Rectal smooth muscle tissue (tissue), 1 donor: ENCODE data around the gene SYNJ1.
"Not testable (repeated sequence)": the region's sequence is repeated elsewhere in the genome, so short reads cannot be mapped to it uniquely, and the experiment has no call there.

Experiments
- H3K27ac ChIP-seq: one replicate; pipeline ENCODE4 v1.7.0; 2013; ENCODE audit warnings: low read depth, low read length, inconsistent platforms
- H3K27me3 ChIP-seq: one replicate; pipeline ENCODE4 v1.7.0; 2013; ENCODE audit warnings: low read length; ENCODE audit not compliant: control insufficient read depth, insufficient read depth
- H3K36me3 ChIP-seq: one replicate; pipeline ENCODE4 v1.7.0; 2013; ENCODE audit warnings: low read length; ENCODE audit not compliant: control insufficient read depth, insufficient read depth
- H3K4me1 ChIP-seq: one replicate; pipeline ENCODE4 v1.7.0; 2013; ENCODE audit warnings: low read length; ENCODE audit not compliant: control insufficient read depth, insufficient read depth
- H3K4me3 ChIP-seq: one replicate; pipeline ENCODE4 v1.7.0; 2013; ENCODE audit warnings: low read length
- H3K9ac ChIP-seq: one replicate; pipeline ENCODE4 v1.7.0; 2013; ENCODE audit warnings: low read length

The SYNJ1 gene

DNA sequence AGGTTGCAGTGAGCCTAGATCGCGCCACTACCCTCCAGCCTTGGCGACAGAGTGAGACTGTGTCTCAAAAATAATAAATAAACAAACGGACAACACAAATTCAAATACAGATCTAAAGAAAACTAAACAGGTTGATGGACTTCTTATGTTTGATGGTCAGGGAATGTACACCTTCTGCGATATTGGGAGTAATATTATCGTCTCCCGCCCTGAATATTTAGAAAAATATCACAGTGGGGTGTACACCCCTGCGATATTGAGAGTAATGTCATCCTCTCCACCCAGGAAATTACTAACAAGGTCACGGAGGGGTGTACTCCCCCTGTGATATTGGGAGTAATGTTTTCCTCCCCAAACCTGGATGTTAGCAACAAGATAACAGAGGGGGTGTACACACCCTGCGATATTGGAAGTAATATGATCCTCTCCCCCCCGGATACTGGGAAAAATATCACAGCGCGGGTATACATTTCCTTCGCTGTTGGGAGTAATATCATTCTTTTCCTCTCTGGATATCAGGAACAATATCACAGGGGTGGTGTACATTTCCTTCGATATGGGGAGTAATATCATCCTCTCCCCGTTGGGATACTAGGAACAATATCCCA lies 114.3 kb downstream of the SYNJ1 start:
- H3K36me3 ChIP-seq, result peaks cover 4% of the 10 kb centered on the region
- no peaks in the 10 kb centered on the region for H3K27me3 ChIP-seq
- peak overlapping the region; percentile 98 for H3K4me3 ChIP-seq
- no peak overlapping the region for H3K27ac ChIP-seq
- H3K9ac ChIP-seq, result no peak overlapping the region
- peaks cover 3% of the 10 kb centered on the region for H3K4me1 ChIP-seq

DNA sequence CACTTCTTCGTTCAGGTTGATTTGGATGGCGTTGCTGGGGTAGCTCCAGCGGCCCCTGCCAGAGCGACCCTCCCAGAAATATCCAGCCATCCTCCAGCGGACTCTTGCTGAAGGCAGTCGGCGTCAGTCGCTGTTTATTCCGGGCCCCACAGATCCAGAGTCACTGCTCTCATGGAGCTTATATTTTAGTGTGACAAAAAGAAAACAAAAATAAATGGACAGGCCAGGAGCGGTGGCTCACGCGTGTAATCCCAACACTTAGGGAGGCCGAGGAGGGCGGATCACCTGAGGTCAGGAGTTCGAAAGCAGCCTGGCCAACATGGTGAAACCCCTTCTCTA lies 114.8 kb downstream of the SYNJ1 start:
- H3K27ac ChIP-seq, result peak overlapping the region; percentile 90
- H3K4me3 ChIP-seq, result peak overlapping the region; percentile 98
- H3K9ac ChIP-seq, result no peak overlapping the region
- H3K36me3 ChIP-seq, result peaks cover 4% of the 10 kb centered on the region
- H3K27me3 ChIP-seq, result no peaks in the 10 kb centered on the region
- peaks cover 3% of the 10 kb centered on the region for H3K4me1 ChIP-seq

DNA sequence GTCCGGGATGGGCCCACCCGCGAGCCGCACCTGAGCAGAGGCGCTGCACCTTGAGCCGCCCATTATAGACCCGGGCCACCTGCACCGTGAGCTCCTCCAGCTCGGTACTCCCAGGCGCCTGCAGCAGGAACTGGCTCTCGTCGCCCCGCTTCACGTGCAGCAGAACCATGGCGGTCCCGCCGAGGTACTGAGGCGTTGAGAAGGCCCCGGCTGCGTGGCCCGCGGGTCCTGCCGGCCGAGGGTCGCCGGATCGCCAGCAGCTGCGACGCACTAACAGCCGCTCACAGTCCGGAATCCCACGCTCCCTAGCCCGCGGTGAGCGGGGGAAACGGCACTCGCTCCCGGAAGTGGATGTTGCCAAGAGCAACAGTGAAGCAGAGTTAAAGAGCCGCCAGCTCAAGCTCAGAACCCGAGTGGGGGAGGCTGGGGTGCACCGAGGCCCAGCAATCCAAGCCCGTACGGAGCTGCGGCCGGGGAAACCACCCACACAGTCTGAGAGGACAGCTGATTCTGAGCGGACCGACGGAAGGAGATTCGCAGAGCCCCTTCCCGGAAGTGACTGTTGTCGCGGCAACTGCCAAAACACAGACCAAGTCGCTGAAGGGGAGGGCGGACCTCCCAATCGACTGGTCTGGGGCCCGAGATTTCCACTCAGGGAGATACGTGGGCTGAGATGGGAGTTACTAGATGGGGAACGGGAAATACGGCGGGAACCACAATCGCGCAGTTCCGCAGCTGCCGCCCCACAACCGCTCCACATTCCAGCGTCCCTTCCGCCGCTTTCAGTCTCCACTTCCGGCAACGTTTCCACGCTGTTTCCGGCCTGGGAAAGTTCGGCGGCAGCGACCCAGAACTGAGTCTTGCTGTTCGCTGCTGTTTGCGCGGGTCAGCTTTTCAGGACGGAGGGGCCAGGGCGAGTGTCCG lies 115.5 kb downstream of the SYNJ1 start, which contains the start of gene CFAP298:
CFAP298 (minus strand) TSS at position 303 of the 924 bp plus-strand sequence; CDS start at position 169, 134 bp downstream.
- Histone ChIP-seq H3K9ac (peak within 1 kb of the TSS; percentile 77), H3K36me3 (peaks cover 7% of the 10 kb centered on the region), H3K27ac (peak within 1 kb of the TSS; percentile 90), H3K4me1 (peaks cover 3% of the 10 kb centered on the region), H3K4me3 (peak within 1 kb of the TSS; percentile 98), H3K27me3 (no peaks in the 10 kb centered on the region)

DNA sequence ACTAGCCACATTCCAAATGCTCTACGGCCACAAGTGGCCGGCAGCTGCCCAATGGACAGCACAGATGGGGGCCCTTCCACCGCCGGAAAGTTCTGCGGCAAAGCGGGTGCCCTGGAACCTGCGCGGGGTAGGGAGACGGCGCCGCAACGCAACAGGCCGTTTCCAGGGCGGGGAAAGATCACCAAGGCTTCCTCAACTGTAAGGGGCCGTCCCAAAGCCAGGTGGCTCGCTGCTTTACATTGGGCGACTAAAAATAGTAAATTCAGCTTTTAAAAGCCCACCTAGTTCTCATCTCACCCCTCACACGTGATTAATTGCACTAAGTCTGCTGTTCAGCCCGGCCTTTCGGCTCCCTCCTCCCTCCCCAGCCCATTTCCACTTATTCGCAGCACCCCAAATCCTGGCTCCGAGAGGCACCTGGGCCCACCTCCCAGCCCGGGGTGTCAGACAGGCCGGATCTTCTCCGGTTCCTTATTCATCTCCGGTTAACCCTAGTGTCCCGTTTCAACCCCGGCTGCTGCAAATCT lies 116.3 kb downstream of the SYNJ1 start:
- H3K4me3 ChIP-seq, result peak overlapping the region; percentile 98
- H3K9ac ChIP-seq, result peak overlapping the region; percentile 77
- H3K4me1 ChIP-seq, result peaks cover 3% of the 10 kb centered on the region
- peaks cover 9% of the 10 kb centered on the region for H3K36me3 ChIP-seq
- H3K27me3 ChIP-seq, result no peaks in the 10 kb centered on the region
- peak overlapping the region; percentile 90 for H3K27ac ChIP-seq

DNA sequence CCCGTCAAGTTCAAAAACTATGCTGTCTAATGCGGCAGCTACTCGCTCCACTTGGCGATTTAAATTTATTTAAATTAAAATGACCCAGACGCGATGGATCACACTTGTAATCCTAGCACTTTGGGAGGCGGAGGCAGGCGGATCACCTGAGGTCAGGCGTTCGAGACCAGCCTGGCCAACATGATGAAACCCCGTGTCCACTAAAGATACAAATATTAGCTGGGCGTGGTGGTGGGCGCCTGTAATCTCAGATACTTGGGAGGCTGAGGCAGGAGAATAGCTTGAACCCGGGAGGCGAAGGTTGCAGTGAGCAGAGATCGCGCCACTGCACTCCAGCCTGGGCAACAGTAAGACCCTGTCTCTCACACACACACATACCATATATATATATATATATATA lies 116.9 kb downstream of the SYNJ1 start:
- H3K4me1 ChIP-seq, H3K9ac ChIP-seq, H3K27me3 ChIP-seq, H3K27ac ChIP-seq: not testable (repeated sequence)
- Histone ChIP-seq H3K4me3 (peak overlapping the region; percentile 21), H3K36me3 (peaks cover 13% of the 10 kb centered on the region)

DNA sequence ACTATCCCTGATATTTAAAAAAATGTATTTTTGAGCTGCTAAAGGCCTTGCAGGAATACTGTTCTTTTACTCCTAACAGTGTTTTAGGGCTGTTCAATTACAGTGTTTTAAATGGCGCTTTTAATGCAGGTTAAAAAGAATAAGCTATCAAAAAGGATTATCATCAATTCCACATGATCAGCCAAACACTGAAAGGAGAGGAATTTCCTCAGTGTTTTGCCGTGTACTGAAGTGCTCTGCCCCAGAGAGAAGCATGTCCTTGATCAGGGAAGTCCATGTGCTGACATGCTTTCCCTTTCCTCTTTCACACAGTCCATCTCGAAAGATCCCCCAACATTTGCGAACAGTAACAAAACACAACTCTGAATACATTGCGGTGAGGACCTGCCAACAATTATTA lies 119.0 kb downstream of the SYNJ1 start:
- no peak overlapping the region for H3K9ac ChIP-seq
- peaks cover 3% of the 10 kb centered on the region for H3K4me1 ChIP-seq
- H3K27ac ChIP-seq, result no peak overlapping the region
- H3K4me3 ChIP-seq, result no peak overlapping the region
- H3K36me3 ChIP-seq, result peaks cover 16% of the 10 kb centered on the region
- no peaks in the 10 kb centered on the region for H3K27me3 ChIP-seq

DNA sequence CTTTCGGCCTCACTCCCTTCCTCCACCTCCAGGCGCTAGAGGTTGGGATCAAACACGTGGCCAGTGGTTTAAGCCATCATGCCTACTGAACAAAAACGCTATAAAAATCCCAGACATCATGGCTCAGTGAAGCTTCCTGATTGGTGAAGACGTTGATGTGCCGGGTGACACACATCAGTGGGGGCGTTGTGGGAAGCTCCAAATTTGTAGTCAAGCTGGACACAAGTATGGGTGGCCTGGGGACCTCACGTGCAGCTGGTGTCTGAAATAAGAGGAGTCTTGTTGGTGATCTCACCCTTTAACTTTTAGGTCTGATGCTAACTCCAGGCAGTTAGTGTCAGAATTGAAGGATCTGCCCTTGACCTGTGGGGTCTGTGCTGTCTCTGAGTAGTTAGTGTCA lies 122.3 kb downstream of the SYNJ1 start:
- H3K4me3 ChIP-seq, result no peak overlapping the region
- H3K9ac ChIP-seq, result no peak overlapping the region
- no peak overlapping the region for H3K27ac ChIP-seq
- H3K36me3 ChIP-seq, result peaks cover 32% of the 10 kb centered on the region
- H3K27me3 ChIP-seq, result no peaks in the 10 kb centered on the region
- no peaks in the 10 kb centered on the region for H3K4me1 ChIP-seq

DNA sequence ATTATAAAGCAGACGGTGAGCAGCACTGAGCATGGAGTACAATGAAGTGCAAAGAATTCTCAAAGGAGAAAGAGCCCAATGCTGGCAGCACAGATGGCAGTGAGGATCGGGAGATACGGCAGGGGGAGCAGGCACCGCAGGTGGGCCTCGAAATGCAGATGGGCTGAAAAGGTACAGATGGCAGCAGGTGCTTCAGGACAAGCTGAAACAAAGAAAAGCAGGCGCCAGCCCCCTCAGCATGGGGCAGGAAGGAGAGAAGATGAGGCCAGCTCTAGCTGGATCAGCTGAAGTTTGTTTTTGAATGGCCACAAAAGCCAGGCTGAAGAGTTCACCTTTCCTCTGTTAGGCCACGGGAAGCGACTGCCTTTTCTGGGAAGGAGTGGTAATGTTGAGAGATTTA lies 123.3 kb downstream of the SYNJ1 start:
- Histone ChIP-seq H3K4me3 (no peak overlapping the region), H3K9ac (no peak overlapping the region)

DNA sequence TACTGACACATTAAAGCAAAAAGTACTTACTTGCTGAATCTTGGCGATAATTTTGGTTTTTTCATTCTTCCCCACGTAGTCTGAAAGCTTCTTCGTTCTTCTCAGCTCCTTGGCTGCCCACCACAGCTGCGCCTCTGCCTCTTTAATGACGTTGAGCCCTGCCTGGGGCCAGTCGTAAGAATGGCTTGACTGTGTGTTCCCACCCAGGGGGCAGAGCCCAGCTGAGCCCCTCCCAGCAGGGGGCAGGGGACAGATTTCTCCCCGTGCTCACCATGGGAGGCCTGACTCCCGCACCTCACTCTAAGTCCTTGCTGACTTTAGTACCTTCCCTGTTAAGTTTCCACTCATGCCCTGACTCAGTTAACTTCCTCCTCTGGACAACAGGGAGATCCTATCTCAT lies 124.7 kb downstream of the SYNJ1 start:
- H3K27ac ChIP-seq, result no peak overlapping the region
- H3K9ac ChIP-seq, result no peak overlapping the region
- no peaks in the 10 kb centered on the region for H3K4me1 ChIP-seq
- no peaks in the 10 kb centered on the region for H3K27me3 ChIP-seq
- no peak overlapping the region for H3K4me3 ChIP-seq
- H3K36me3 ChIP-seq, result peaks cover 31% of the 10 kb centered on the region

More for the DNA sequence above, 123.3 kb downstream of the SYNJ1 start:
- Histone ChIP-seq H3K27ac (no peak overlapping the region), H3K4me1 (no peaks in the 10 kb centered on the region), H3K27me3 (no peaks in the 10 kb centered on the region), H3K36me3 (peaks cover 35% of the 10 kb centered on the region)

DNA sequence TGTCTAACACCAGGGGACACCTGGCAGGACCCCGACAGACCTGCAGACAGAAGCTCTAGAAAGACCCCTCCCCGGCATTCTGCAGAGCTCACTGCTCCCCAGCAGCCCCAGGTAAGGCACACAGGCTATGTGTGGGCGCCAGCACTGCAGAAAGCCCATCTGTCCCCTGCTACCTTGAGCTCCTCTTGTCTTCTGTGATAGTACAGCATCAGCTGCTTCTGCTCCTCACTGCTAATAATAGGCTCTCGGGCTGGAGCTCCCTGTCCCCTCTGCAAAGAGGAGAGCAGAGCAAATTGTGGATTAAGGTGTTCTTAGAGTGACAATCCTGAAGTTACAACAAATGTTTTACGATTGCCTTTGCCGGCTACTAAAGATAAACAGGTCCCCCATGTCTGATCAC lies 125.7 kb downstream of the SYNJ1 start:
- Histone ChIP-seq H3K36me3 (peaks cover 28% of the 10 kb centered on the region), H3K9ac (no peak overlapping the region), H3K4me3 (no peak overlapping the region), H3K4me1 (no peaks in the 10 kb centered on the region), H3K27ac (no peak overlapping the region), H3K27me3 (no peaks in the 10 kb centered on the region)

DNA sequence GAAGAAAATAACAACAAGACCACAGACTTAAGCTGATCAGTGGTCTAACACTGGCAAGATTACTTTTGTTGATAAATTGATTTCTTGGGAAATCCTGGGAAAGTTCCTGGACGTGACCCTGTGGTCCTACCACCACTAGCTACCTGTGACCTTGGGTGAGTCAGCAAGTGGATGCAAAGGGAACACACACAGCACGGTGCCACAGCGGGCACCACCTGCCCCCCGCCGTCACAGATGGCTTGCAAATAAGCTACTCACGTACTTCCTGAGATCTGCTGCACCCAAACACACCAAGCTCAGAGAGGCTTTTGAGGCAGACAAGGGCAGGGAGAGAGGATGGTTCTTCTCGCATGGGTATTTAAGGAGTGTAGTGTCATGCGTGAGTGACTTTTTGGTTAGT lies 128.3 kb downstream of the SYNJ1 start:
- Histone ChIP-seq H3K4me3 (no peak overlapping the region), H3K27ac (no peak overlapping the region), H3K9ac (no peak overlapping the region), H3K4me1 (no peaks in the 10 kb centered on the region), H3K27me3 (no peaks in the 10 kb centered on the region), H3K36me3 (peaks cover 23% of the 10 kb centered on the region)

DNA sequence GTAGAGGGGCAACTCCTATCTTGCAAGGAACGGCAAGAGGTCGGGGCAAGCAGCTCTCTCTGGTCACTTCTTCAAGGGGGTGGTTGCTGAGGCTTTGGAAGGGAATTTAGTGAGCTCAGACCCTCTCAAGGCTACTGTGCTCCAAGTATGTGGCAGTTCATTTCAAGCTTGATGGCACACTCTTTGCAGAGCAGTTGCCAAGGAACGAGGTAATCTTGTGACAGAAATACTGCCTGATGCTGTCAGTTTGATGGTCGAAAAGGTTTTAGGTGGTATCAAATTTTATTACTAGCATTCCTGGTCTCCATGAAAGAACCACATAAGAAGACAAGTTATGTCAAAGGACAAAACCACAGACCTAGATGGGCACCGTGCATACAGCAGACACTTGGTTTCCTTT lies 128.7 kb downstream of the SYNJ1 start:
- Histone ChIP-seq H3K4me1 (no peaks in the 10 kb centered on the region), H3K27me3 (no peaks in the 10 kb centered on the region), H3K4me3 (no peak overlapping the region), H3K27ac (no peak overlapping the region), H3K36me3 (peaks cover 22% of the 10 kb centered on the region), H3K9ac (no peak overlapping the region)
